HuH-7 (cell line): ENCODE results near the gene LRCH1.

Experiments
- DNase-seq: peaks from one replicate; pipeline ENCODE4 v3.0.0; 2011; ENCODE audit warnings: low spot score

LRCH1 gene

GRCh38 chr13:46615888-46616531, 63.0 kb downstream of the LRCH1 start:
- no peak for DNase-seq

GRCh38 chr13:46617229-46617721, 64.3 kb downstream of the LRCH1 start:
- DNase-seq: no peak

- DNase-seq: no peak
Observed at GRCh38 chr13:46617885-46618284, 64.9 kb downstream of the LRCH1 start.

- DNase-seq: no peak
Observed at GRCh38 chr13:46618694-46619254, 65.8 kb downstream of the LRCH1 start.

- no peak for DNase-seq
Observed at GRCh38 chr13:46620029-46620428, 67.1 kb downstream of the LRCH1 start.

GRCh38 chr13:46620471-46620870, 67.5 kb downstream of the LRCH1 start:
- DNase-seq: no peak

GRCh38 chr13:46621133-46621532, 68.2 kb downstream of the LRCH1 start:
- DNase-seq: no peak

- DNase-seq: no peak
Observed at GRCh38 chr13:46621792-46622629, 69.0 kb downstream of the LRCH1 start.

- DNase-seq: no peak
Observed at GRCh38 chr13:46622630-46623256, 69.8 kb downstream of the LRCH1 start.

GRCh38 chr13:46624353-46624752, 71.4 kb downstream of the LRCH1 start:
- no peak for DNase-seq

- DNase-seq: no peak
Observed at GRCh38 chr13:46624821-46625220, 71.9 kb downstream of the LRCH1 start.

- DNase-seq: no peak
Observed at GRCh38 chr13:46627462-46627861, 74.5 kb downstream of the LRCH1 start.

GRCh38 chr13:46628622-46629365, 75.8 kb downstream of the LRCH1 start:
- no peak for DNase-seq

- DNase-seq: no peak
Observed at GRCh38 chr13:46629811-46630413, 76.9 kb downstream of the LRCH1 start.

- DNase-seq: no peak
Observed at GRCh38 chr13:46630431-46631178, 77.6 kb downstream of the LRCH1 start.

- no peak for DNase-seq
Observed at GRCh38 chr13:46631179-46631542, 78.2 kb downstream of the LRCH1 start.

- no peak for DNase-seq
Observed at GRCh38 chr13:46632176-46632575, 79.2 kb downstream of the LRCH1 start.

- no peak for DNase-seq
Observed at GRCh38 chr13:46633416-46633815, 80.4 kb downstream of the LRCH1 start.

GRCh38 chr13:46636451-46636850, 83.5 kb downstream of the LRCH1 start:
- DNase-seq: no peak

GRCh38 chr13:46637213-46637612, 84.2 kb downstream of the LRCH1 start:
- no peak for DNase-seq

- DNase-seq: no peak
Observed at GRCh38 chr13:46638262-46638661, 85.3 kb downstream of the LRCH1 start.
